Measurements from ENCODE around the gene TMEM61.

DNA sequence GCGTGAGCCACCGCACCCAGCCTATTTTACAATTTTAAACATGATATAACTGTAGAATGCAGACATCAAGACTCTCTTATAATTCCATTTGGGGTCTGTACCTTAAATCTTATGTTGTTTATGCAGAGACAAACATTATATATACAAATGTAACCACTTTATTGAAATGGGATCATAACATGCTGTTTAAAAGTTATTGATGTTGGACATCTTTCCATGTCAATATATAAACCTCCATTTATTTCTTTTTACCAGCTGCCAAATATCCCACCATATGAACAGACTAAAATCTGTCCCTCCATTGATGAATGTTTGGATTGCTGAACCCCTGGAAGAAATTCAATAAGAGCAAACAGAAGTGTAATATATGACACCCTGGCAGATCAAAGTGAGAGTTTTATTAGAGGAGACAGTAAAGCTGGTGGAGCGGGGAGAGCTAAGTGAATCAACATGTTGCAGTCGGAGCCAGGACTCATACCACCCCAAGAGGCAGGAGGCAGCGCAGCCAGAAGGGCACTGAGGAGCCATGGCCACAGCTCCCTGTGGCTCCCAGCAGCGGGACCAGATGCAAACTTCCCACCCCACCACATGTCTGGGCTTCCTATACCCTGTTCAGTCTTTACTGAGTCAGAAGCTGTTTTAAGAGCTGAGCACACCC lies 54.2 kb downstream of the TMEM61 start:
- TF ChIP-seq, protein P1, sequence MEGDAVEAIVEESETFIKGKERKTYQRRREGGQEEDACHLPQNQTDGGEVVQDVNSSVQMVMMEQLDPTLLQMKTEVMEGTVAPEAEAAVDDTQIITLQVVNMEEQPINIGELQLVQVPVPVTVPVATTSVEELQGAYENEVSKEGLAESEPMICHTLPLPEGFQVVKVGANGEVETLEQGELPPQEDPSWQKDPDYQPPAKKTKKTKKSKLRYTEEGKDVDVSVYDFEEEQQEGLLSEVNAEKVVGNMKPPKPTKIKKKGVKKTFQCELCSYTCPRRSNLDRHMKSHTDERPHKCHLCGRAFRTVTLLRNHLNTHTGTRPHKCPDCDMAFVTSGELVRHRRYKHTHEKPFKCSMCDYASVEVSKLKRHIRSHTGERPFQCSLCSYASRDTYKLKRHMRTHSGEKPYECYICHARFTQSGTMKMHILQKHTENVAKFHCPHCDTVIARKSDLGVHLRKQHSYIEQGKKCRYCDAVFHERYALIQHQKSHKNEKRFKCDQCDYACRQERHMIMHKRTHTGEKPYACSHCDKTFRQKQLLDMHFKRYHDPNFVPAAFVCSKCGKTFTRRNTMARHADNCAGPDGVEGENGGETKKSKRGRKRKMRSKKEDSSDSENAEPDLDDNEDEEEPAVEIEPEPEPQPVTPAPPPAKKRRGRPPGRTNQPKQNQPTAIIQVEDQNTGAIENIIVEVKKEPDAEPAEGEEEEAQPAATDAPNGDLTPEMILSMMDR (IDR thresholded peaks at IDR 0.05), result no peak
- no peak for TF ChIP-seq POLR2A (IDR thresholded peaks at IDR 0.05)

Data from lower leg skin (tissue), 3 donors.